PC-9 (cell line): ENCODE data around the gene CWC22.

Experiments
- EZH2 ChIP-seq: fragments of 200-600 bp; sonication (generic); IDR thresholded peaks from 2 replicates; pipeline ENCODE4 v1.8.0; 2017; ENCODE audit warnings: antibody characterized with exemption, low read depth
- TF ChIP-seq, protein P1 (sequence below): fragments of 200-600 bp; sonication (generic); conservative IDR thresholded peaks from 2 replicates; pipeline ENCODE4 v1.6.1; 2017; ENCODE audit warnings: mixed run types, antibody characterized with exemption, mild to moderate bottlenecking, moderate library complexity

DNA sequence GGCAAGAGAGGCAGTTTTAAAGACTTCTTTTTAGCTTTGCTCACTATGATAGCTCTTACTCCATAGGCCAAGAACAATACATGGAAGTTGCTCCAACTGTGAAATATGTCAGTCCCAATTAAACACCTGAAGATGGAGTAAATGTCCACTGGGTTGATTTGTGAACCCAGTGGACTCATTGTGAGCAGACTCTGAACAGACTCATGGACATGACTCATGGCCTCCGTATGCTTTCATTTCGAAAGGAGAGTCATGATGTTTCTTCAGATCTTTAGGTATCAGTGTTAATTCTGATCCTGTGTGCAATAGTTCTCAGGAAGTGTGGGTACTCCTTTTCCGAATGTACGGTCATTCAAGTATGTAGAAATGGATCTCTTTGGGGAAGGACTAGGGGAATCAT lies 5.4 kb upstream of the CWC22 start:
- TF ChIP-seq, protein P1, sequence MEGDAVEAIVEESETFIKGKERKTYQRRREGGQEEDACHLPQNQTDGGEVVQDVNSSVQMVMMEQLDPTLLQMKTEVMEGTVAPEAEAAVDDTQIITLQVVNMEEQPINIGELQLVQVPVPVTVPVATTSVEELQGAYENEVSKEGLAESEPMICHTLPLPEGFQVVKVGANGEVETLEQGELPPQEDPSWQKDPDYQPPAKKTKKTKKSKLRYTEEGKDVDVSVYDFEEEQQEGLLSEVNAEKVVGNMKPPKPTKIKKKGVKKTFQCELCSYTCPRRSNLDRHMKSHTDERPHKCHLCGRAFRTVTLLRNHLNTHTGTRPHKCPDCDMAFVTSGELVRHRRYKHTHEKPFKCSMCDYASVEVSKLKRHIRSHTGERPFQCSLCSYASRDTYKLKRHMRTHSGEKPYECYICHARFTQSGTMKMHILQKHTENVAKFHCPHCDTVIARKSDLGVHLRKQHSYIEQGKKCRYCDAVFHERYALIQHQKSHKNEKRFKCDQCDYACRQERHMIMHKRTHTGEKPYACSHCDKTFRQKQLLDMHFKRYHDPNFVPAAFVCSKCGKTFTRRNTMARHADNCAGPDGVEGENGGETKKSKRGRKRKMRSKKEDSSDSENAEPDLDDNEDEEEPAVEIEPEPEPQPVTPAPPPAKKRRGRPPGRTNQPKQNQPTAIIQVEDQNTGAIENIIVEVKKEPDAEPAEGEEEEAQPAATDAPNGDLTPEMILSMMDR, result no peak
- no peak for TF ChIP-seq EZH2
